Measurements from ENCODE around the gene PCED1B. TPM values are rescaled to one million over a fixed set of nuclear protein-coding genes. Genes with fewer than 3 reads are reported as not detected.

Gene PCED1B
- 0.41 and 0.55 TPM in 2 replicates for total RNA-seq (ENCODE audit: low replicate concordance)
- long read RNA-seq, partial matches to known transcripts = 0 of 1 reads
- long read RNA-seq, other reads (novel, unspliced or antisense) = 1 of 1 reads

DNA sequence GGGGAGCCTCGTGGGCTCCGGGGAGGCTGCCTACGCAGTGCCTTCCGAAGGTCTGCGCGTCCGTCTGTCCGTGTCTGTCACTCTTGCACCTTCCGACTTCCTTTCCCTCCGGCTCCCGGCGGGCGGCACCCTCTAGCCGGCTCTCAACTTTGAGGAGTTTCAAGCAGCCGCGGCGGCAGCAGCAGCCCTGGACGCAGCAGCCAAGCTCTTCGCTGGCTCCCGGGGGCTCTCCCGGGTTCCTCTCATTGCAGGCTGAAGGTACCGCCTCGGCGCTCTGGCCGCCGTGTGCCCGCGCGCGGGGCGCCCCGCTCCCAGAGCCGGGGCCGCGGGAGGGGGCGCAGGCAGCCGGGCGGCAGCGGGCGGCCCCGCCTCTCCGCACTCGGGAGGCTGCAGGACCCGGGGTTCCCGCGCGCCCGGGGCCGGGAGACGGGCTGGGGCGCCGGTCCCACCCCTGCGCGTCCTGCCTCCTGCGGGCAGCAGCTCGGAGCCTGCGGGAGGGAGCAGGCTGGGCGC is at the start of gene PCED1B, which contains the start of gene AMIGO2:
Gene PCED1B (plus strand): TSS at position 154 of the 513 bp plus-strand sequence. CDS start 155,443 bp downstream, outside the sequence.
Gene AMIGO2 (minus strand): TSS at position 492 of the 513 bp plus-strand sequence. CDS start 957 bp downstream, outside the sequence.
- H3K9me3 Mint-ChIP-seq = no peaks in the 10 kb centered on the region
- H3K36me3 Mint-ChIP-seq = peaks cover 3% of the 10 kb centered on the region
- peaks cover 30% of the 10 kb centered on the region for H3K4me1 Mint-ChIP-seq (ENCODE audit: unreplicated experiment)
- peak within 1 kb of the TSS; percentile 48 for H3K27ac Mint-ChIP-seq
- peak; percentile 75 for DNase-seq (ENCODE audit: extremely low spot score, unreplicated experiment)
- H3K4me3 Mint-ChIP-seq = peak within 1 kb of the TSS; percentile 93
- TF ChIP-seq, protein P1, sequence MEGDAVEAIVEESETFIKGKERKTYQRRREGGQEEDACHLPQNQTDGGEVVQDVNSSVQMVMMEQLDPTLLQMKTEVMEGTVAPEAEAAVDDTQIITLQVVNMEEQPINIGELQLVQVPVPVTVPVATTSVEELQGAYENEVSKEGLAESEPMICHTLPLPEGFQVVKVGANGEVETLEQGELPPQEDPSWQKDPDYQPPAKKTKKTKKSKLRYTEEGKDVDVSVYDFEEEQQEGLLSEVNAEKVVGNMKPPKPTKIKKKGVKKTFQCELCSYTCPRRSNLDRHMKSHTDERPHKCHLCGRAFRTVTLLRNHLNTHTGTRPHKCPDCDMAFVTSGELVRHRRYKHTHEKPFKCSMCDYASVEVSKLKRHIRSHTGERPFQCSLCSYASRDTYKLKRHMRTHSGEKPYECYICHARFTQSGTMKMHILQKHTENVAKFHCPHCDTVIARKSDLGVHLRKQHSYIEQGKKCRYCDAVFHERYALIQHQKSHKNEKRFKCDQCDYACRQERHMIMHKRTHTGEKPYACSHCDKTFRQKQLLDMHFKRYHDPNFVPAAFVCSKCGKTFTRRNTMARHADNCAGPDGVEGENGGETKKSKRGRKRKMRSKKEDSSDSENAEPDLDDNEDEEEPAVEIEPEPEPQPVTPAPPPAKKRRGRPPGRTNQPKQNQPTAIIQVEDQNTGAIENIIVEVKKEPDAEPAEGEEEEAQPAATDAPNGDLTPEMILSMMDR (conservative IDR thresholded peaks at IDR 0.05) = peak; percentile 19
- peaks cover 56% of the 10 kb centered on the region for H3K27me3 Mint-ChIP-seq

DNA sequence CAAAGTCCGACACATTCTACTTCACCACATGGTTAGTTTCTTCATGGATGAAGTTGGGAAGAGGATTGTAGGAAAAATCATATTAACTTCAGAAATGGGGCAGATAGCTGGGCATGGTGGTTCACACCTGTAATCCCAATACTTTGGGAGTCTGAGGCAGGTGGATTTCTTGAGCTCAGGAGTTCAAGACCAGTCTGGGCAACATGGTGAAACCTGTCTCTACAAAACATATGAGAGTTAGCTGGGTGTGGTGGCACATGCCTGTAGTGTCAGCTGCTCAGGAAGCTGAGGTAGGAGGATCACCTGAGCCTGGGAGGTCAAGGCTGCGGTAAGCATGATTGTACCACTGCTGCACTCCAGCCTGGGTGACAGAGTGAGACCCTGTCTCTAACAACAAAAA is 49.5 kb upstream of the PCED1B start:
- no peak for DNase-seq (ENCODE audit: extremely low spot score, unreplicated experiment)
- Mint-ChIP-seq H3K4me3 (no peak overlapping the region), H3K36me3 (no peaks in the 10 kb centered on the region), H3K27me3 (peaks cover 8% of the 10 kb centered on the region), H3K4me1 (ENCODE audit: unreplicated experiment) (peaks cover 12% of the 10 kb centered on the region), H3K9me3 (no peaks in the 10 kb centered on the region), H3K27ac (no peak overlapping the region)
- TF ChIP-seq, protein P1 (conservative IDR thresholded peaks at IDR 0.05) = no peak

- TF ChIP-seq, protein P1 (conservative IDR thresholded peaks at IDR 0.05) = peak; percentile 83
- no peak for DNase-seq (ENCODE audit: extremely low spot score, unreplicated experiment)
Measured at GRCh38 chr12:47032644-47033043, 46.8 kb upstream of the PCED1B start.

DNA sequence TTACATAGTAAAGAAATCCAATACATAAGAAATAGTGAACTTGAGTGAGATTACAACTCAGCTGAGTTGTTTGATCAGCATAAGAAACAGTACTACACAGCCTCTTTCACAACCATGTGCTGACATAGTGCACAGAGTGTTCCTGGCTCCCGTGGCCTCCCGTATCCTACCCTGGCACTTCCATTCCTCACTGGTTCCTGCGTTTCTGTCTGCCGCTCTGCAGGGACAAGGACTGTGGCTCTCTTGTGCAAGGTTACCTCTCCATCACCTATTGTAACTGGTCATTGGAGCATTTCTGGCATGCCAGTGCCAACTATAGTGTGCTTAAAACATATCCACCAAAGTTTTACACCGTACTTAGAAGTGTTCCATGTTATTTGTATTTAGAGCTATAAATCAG is 46.3 kb upstream of the PCED1B start:
- H3K36me3 Mint-ChIP-seq = no peaks in the 10 kb centered on the region
- no peak overlapping the region for H3K4me3 Mint-ChIP-seq
- TF ChIP-seq, protein P1 (conservative IDR thresholded peaks at IDR 0.05) = no peak
- DNase-seq (ENCODE audit: extremely low spot score, unreplicated experiment) = no peak
- H3K9me3 Mint-ChIP-seq = peaks cover under 1% of the 10 kb centered on the region
- peak overlapping the region; percentile 4 for H3K27ac Mint-ChIP-seq
- H3K27me3 Mint-ChIP-seq = peaks cover under 1% of the 10 kb centered on the region
- peaks cover 21% of the 10 kb centered on the region for H3K4me1 Mint-ChIP-seq (ENCODE audit: unreplicated experiment)

More at GRCh38 chr12:47032644-47033043, 46.8 kb upstream of the PCED1B start:
- Mint-ChIP-seq H3K4me1 (ENCODE audit: unreplicated experiment) (peaks cover 19% of the 10 kb centered on the region), H3K27ac (no peak overlapping the region), H3K27me3 (peaks cover 4% of the 10 kb centered on the region), H3K36me3 (no peaks in the 10 kb centered on the region), H3K4me3 (no peak overlapping the region), H3K9me3 (no peaks in the 10 kb centered on the region)

- Mint-ChIP-seq H3K27me3 (no peaks in the 10 kb centered on the region), H3K36me3 (no peaks in the 10 kb centered on the region), H3K27ac (no peak overlapping the region), H3K9me3 (peaks cover 5% of the 10 kb centered on the region), H3K4me3 (peak overlapping the region; percentile 23), H3K4me1 (ENCODE audit: unreplicated experiment) (peaks cover 27% of the 10 kb centered on the region)
- no peak for DNase-seq (ENCODE audit: extremely low spot score, unreplicated experiment)
- TF ChIP-seq, protein P1 (conservative IDR thresholded peaks at IDR 0.05) = no peak
Measured at GRCh38 chr12:47033789-47034555, 45.4 kb upstream of the PCED1B start.
